KMS-11 (cell line): ENCODE results near the gene PTK6.

ENCODE experiments used
- H2AFZ ChIP-seq: fragments of 200-600 bp; sonication (generic); 2 replicates; pipeline ENCODE4 v1.6.1; 2016; ENCODE audit warnings: antibody characterized with exemption, mixed run types, low read depth
- H3K27ac ChIP-seq: fragments of 200-600 bp; sonication (generic); 2 replicates; pipeline ENCODE4 v1.6.1; 2016; ENCODE audit warnings: mild to moderate bottlenecking, mixed run types
- H3K27me3 ChIP-seq: fragments of 200-600 bp; sonication (generic); 2 replicates; pipeline ENCODE4 v1.6.1; 2017; ENCODE audit warnings: mild to moderate bottlenecking, low read depth, mixed run types, moderate library complexity; ENCODE audit not compliant: insufficient read depth
- H3K36me3 ChIP-seq: fragments of 200-600 bp; sonication (generic); 2 replicates; pipeline ENCODE4 v1.6.1; 2017; ENCODE audit warnings: mild to moderate bottlenecking, mixed run types; ENCODE audit not compliant: insufficient read depth
- H3K4me1 ChIP-seq: fragments of 200-600 bp; sonication (generic); 2 replicates; pipeline ENCODE4 v1.6.1; 2016; ENCODE audit warnings: mild to moderate bottlenecking, low read depth, mixed run types; ENCODE audit not compliant: poor library complexity, severe bottlenecking
- H3K4me2 ChIP-seq: fragments of 200-600 bp; sonication (generic); 2 replicates; pipeline ENCODE4 v1.7.0; 2016; ENCODE audit warnings: mild to moderate bottlenecking, mixed run types
- H3K4me3 ChIP-seq: fragments of 200-600 bp; sonication (generic); IDR thresholded peaks from 2 replicates; pipeline ENCODE4 v1.6.1; 2017; ENCODE audit warnings: low read depth, low read length, mixed read lengths; ENCODE audit not compliant: insufficient read depth
- H3K79me2 ChIP-seq: fragments of 200-600 bp; sonication (generic); 2 replicates; pipeline ENCODE4 v1.6.1; 2016; ENCODE audit warnings: low read depth, mixed run types; ENCODE audit not compliant: insufficient read depth
- H3K9ac ChIP-seq: fragments of 200-600 bp; sonication (generic); 2 replicates; pipeline ENCODE4 v1.6.1; 2016; ENCODE audit warnings: mild to moderate bottlenecking, mixed run types
- H4K20me1 ChIP-seq: fragments of 200-600 bp; sonication (generic); 2 replicates; pipeline ENCODE4 v1.6.1; 2016; ENCODE audit warnings: mild to moderate bottlenecking, mixed run types; ENCODE audit not compliant: insufficient read depth
- CTCF ChIP-seq: fragments of 200-600 bp; sonication (generic); conservative IDR thresholded peaks from 2 replicates; pipeline ENCODE4 v1.6.1; 2017; ENCODE audit warnings: low read depth, mild to moderate bottlenecking, antibody characterized with exemption, low read length, moderate library complexity, mixed read lengths

PTK6 gene

GRCh38 chr20:63536997-63537524, at the start of gene PTK6:
Gene PTK6, minus strand, starts transcription at chr20:63537376. Its CDS starts 62 bp downstream, at chr20:63537314.
- Histone ChIP-seq H3K27me3 (peaks cover 55% of the 10 kb centered on the region), H3K27ac (no peak within 1 kb of the TSS), H3K79me2 (no peaks in the 10 kb centered on the region), H3K4me1 (peaks cover 10% of the 10 kb centered on the region), H3K4me2 (peak within 1 kb of the TSS; percentile 62), H3K4me3 (no peak within 1 kb of the TSS), H2AFZ (peak within 1 kb of the TSS; percentile 93), H4K20me1 (no peaks in the 10 kb centered on the region), H3K9ac (no peak within 1 kb of the TSS; the same call in 1 of the 2 replicates), H3K36me3 (no peaks in the 10 kb centered on the region)
- TF ChIP-seq CTCF = no peak

GRCh38 chr20:63586797-63587196, 49.6 kb upstream of the PTK6 start:
- H3K4me2 ChIP-seq = no peak overlapping the region
- no peaks in the 10 kb centered on the region for H3K79me2 ChIP-seq
- H3K27ac ChIP-seq = no peak overlapping the region
- no peaks in the 10 kb centered on the region for H3K36me3 ChIP-seq
- H3K4me3 ChIP-seq = no peak overlapping the region
- no peak overlapping the region for H3K9ac ChIP-seq
- H2AFZ ChIP-seq = no peak overlapping the region
- peaks cover 19% of the 10 kb centered on the region for H3K27me3 ChIP-seq
- TF ChIP-seq CTCF = no peak
- no peaks in the 10 kb centered on the region for H3K4me1 ChIP-seq
- H4K20me1 ChIP-seq = no peaks in the 10 kb centered on the region

GRCh38 chr20:63585616-63586565, 48.7 kb upstream of the PTK6 start:
- TF ChIP-seq CTCF = no peak
- Histone ChIP-seq H3K27me3 (peaks cover 28% of the 10 kb centered on the region), H3K27ac (no peak overlapping the region), H3K4me1 (no peaks in the 10 kb centered on the region), H2AFZ (no peak overlapping the region), H3K4me2 (no peak overlapping the region), H3K9ac (no peak overlapping the region), H3K79me2 (no peaks in the 10 kb centered on the region), H3K36me3 (no peaks in the 10 kb centered on the region), H3K4me3 (no peak overlapping the region), H4K20me1 (no peaks in the 10 kb centered on the region)

- Histone ChIP-seq H3K9ac (no peak overlapping the region), H3K27ac (no peak overlapping the region), H2AFZ (no peak overlapping the region), H3K36me3 (no peaks in the 10 kb centered on the region), H3K79me2 (no peaks in the 10 kb centered on the region), H3K4me1 (no peaks in the 10 kb centered on the region), H4K20me1 (no peaks in the 10 kb centered on the region), H3K4me3 (no peak overlapping the region), H3K27me3 (peaks cover 61% of the 10 kb centered on the region), H3K4me2 (no peak overlapping the region)
- no peak for TF ChIP-seq CTCF
These were observed 45.3 kb upstream of the PTK6 start for GRCh38 chr20:63582382-63583063.
